Prostate gland (tissue), 2 donors: ENCODE data around the gene STK4.

Experiments used
- CTCF ChIP-seq, 4 experiments: fragments of 200-600 bp in 2 of 4; fragments of 450-650 bp in 2 of 4; sonication (generic) in 2 of 4; IDR thresholded peaks; 1 replicate in 3 of 4; 2 replicates in 1 of 4; pipeline ENCODE4 v1.5.1; 2016 to 2019; ENCODE audit warnings: antibody characterized with exemption in 4 of 4, mild to moderate bottlenecking in 2 of 4, moderate library complexity in 2 of 4
- POLR2A ChIP-seq: fragments of 450-650 bp; IDR thresholded peaks from one replicate; pipeline ENCODE4 v1.6.1; 2016; ENCODE audit warnings: antibody characterized with exemption, mild to moderate bottlenecking
- POLR2AphosphoS5 ChIP-seq: sonication (generic); formaldehyde crosslinking; IDR thresholded peaks from one replicate; pipeline ENCODE4 v1.6.1; 2017; ENCODE audit warnings: antibody characterized with exemption

- TF ChIP-seq CTCF (IDR thresholded peaks at IDR 0.05) (no peak), POLR2AphosphoS5 (peak; percentile 61), POLR2A (no peak)
Measured at GRCh38 chr20:45056473-45057173, 90.3 kb downstream of the STK4 start.
